Vagina (tissue), 2 donors: ENCODE data around the gene TRIP10. TPM values are rescaled to one million over a fixed set of nuclear protein-coding genes. Genes with fewer than 3 reads are reported as not detected.

ENCODE experiments used
- DNase-seq, 2 donors: peaks; one replicate each; pipeline ENCODE4 v3.0.0-alpha.2; 2017; ENCODE audit errors: extremely low spot score in 2 of 2
- H3K27ac ChIP-seq: fragments of 200-600 bp; sonication (generic); one replicate; pipeline ENCODE4 v1.5.1; 2019
- H3K27me3 ChIP-seq: fragments of 200-600 bp; sonication (generic); one replicate; pipeline ENCODE4 v1.5.1; 2019
- H3K36me3 ChIP-seq, 2 donors: fragments of 200-600 bp; sonication (generic); one replicate each; pipeline ENCODE4 v1.5.1; 2017 to 2019
- H3K4me1 ChIP-seq: fragments of 200-600 bp; sonication (generic); one replicate; pipeline ENCODE4 v1.5.1; 2019
- H3K4me3 ChIP-seq, 2 donors: fragments of 200-600 bp; sonication (generic); 1 replicate in 1 of 2; 2 replicates in 1 of 2; pipeline ENCODE4 v1.5.1; 2016 to 2019
- H3K9me3 ChIP-seq: fragments of 200-600 bp; sonication (generic); one replicate; pipeline ENCODE4 v1.5.1; 2019
- CTCF ChIP-seq, 3 experiments: fragments of 450-650 bp in 2 of 3; fragments of 200-600 bp in 1 of 3; sonication (generic) in 1 of 3; IDR thresholded peaks; one replicate each; pipeline ENCODE4 v1.5.1; 2017 to 2019; ENCODE audit warnings: antibody characterized with exemption in 3 of 3, mild to moderate bottlenecking in 2 of 3, moderate library complexity in 2 of 3
- POLR2A ChIP-seq, 2 donors: fragments of 450-650 bp; IDR thresholded peaks; one replicate each; pipeline ENCODE4 v1.6.1; 2017; ENCODE audit warnings: antibody characterized with exemption in 2 of 2, mild to moderate bottlenecking in 2 of 2, moderate library complexity in 2 of 2
- POLR2AphosphoS5 ChIP-seq, 2 donors: sonication (generic); formaldehyde crosslinking; IDR thresholded peaks; one replicate each; pipeline ENCODE4 v1.9.0; 2017; ENCODE audit warnings: antibody characterized with exemption in 2 of 2, mild to moderate bottlenecking in 2 of 2, low read depth in 1 of 2; ENCODE audit not compliant: insufficient read depth in 1 of 2
- intact Hi-C: fragments of 100-400 bp; cut with DNase I; formaldehyde crosslinking; loops from one replicate; pipeline ENCODE4 v1.15.1; 2023
- total RNA-seq: library from RNA; depleted of rRNA; stranded (reverse); fragments of >200 nt; gene quantifications from one replicate; pipeline ENCODE4 v1.2.3, GENCODE V29; 2016

The TRIP10 gene
- total RNA-seq, 1 donor from 2014 or later: 129 TPM

GRCh38 chr19:6717441-6717971, 22.0 kb upstream of the TRIP10 start:
- Histone ChIP-seq H3K9me3 (no peaks in the 10 kb centered on the region), H3K27me3 (no peaks in the 10 kb centered on the region), H3K27ac (no peak overlapping the region), H3K36me3 (no peaks in the 10 kb centered on the region), H3K4me1 (peaks cover 9% of the 10 kb centered on the region), H3K4me3 (no peak overlapping the region)
- TF ChIP-seq POLR2A (IDR thresholded peaks at IDR 0.05) (no peak), POLR2AphosphoS5 (IDR thresholded peaks at IDR 0.05; ENCODE audit: insufficient read depth in 1 of 2, low read depth in 1 of 2) (no peak), CTCF (IDR thresholded peaks at IDR 0.05) (no peak)
- intact Hi-C loops: no loop called here
- no peak for DNase-seq

- Histone ChIP-seq H3K27me3 (no peaks in the 10 kb centered on the region), H3K4me1 (peaks cover 16% of the 10 kb centered on the region), H3K9me3 (no peaks in the 10 kb centered on the region), H3K27ac (no peak overlapping the region), H3K36me3 (no peaks in the 10 kb centered on the region), H3K4me3 (no peak overlapping the region)
- intact Hi-C loops: no loop called here
- no peak for DNase-seq
- no peak for TF ChIP-seq POLR2AphosphoS5 (IDR thresholded peaks at IDR 0.05; ENCODE audit: insufficient read depth in 1 of 2, low read depth in 1 of 2)
- TF ChIP-seq POLR2A (IDR thresholded peaks at IDR 0.05): no peak
- TF ChIP-seq CTCF (IDR thresholded peaks at IDR 0.05): no peak
These were observed 21.3 kb upstream of the TRIP10 start for GRCh38 chr19:6718111-6718740.

DNA sequence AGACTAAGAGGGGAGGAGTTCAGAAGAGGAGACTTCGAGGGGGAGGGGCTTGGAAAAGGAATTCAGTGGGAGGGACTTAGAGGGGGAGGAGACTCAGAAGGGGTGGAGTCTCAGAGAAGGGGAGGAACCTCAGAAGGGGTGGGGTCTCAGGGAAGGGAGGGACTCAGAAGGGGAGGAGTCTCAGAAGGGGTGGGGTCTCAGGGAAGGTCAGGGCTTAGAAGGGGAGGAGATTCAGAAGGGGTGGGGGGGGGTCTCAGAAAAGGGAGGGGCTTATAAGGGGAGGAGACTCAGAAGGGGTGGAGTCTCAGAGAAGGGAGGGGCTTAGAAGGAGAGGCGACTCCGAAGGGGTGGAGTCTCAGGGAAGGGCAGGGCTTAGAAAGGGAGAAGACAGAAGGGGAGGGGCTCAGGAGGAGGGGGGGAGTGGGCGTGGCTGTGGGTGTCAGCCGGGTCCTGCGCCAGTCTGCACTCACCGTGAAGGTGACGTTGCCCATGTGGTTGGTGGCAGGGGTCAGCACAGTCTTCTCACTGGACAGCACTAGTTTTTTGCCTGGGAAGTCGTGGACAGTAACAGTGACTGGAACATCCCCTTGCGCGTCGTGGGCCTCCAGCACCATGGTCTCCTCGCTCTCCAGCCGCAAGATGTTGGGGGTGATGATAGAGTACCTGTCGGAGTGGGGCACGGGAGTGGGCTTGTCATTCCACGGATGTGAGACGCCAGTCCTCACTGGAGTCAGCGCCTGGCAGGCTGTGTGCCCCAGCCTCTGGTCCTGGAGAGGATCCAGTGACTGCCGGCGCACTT, 20.5 kb upstream of the TRIP10 start:
- Histone ChIP-seq H3K4me3 (no peak overlapping the region), H3K27me3 (no peaks in the 10 kb centered on the region), H3K9me3 (no peaks in the 10 kb centered on the region), H3K36me3 (no peaks in the 10 kb centered on the region), H3K27ac (no peak overlapping the region), H3K4me1 (peaks cover 18% of the 10 kb centered on the region)
- no peak for DNase-seq
- intact Hi-C loops: no loop called here
- no peak for TF ChIP-seq POLR2A (IDR thresholded peaks at IDR 0.05)
- no peak for TF ChIP-seq CTCF (IDR thresholded peaks at IDR 0.05)
- TF ChIP-seq POLR2AphosphoS5 (IDR thresholded peaks at IDR 0.05; ENCODE audit: insufficient read depth in 1 of 2, low read depth in 1 of 2): no peak

DNA sequence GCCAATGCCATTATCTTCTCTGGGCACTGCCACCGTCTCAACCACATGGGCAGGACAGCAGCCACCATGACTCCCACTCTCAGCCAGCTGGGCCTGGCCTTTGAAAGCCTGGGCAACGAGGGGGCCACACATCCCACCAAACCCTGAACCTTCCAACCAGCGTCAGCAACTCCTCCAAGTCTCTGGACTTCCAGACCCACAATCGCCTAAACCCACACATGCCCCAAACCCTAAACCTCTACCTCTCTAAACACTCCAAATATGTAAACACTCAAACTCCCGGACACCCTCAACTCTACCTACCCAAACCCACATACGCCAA, 20.0 kb upstream of the TRIP10 start:
- Histone ChIP-seq H3K27ac (no peak overlapping the region), H3K4me1 (peaks cover 18% of the 10 kb centered on the region), H3K27me3 (no peaks in the 10 kb centered on the region), H3K9me3 (no peaks in the 10 kb centered on the region), H3K4me3 (peak overlapping the region in 1 of 2 donors; percentile 39), H3K36me3 (no peaks in the 10 kb centered on the region)
- DNase-seq: no peak
- intact Hi-C loops: no loop called here
- no peak for TF ChIP-seq POLR2A (IDR thresholded peaks at IDR 0.05)
- no peak for TF ChIP-seq POLR2AphosphoS5 (IDR thresholded peaks at IDR 0.05; ENCODE audit: insufficient read depth in 1 of 2, low read depth in 1 of 2)
- TF ChIP-seq CTCF (IDR thresholded peaks at IDR 0.05): no peak

- TF ChIP-seq POLR2A (IDR thresholded peaks at IDR 0.05) (no peak), POLR2AphosphoS5 (IDR thresholded peaks at IDR 0.05; ENCODE audit: insufficient read depth in 1 of 2, low read depth in 1 of 2) (no peak), CTCF (IDR thresholded peaks at IDR 0.05) (no peak)
- Histone ChIP-seq H3K9me3 (no peaks in the 10 kb centered on the region), H3K36me3 (no peaks in the 10 kb centered on the region), H3K27me3 (no peaks in the 10 kb centered on the region), H3K27ac (no peak overlapping the region), H3K4me1 (peaks cover 18% of the 10 kb centered on the region), H3K4me3 (peak overlapping the region in 1 of 2 donors; percentile 39)
- DNase-seq: no peak
- intact Hi-C loops: no loop called here
These were observed 19.5 kb upstream of the TRIP10 start for GRCh38 chr19:6719992-6720368.
